HG03095 (cell line): ENCODE results near the gene PITPNM1.

Experiments
- ATAC-seq: cut with Tn5 transposase; IDR thresholded peaks from one replicate; pipeline ENCODE4 v1.9.1; 2021; ENCODE audit warnings: moderate library complexity; ENCODE audit not compliant: unreplicated experiment

PITPNM1 gene

DNA sequence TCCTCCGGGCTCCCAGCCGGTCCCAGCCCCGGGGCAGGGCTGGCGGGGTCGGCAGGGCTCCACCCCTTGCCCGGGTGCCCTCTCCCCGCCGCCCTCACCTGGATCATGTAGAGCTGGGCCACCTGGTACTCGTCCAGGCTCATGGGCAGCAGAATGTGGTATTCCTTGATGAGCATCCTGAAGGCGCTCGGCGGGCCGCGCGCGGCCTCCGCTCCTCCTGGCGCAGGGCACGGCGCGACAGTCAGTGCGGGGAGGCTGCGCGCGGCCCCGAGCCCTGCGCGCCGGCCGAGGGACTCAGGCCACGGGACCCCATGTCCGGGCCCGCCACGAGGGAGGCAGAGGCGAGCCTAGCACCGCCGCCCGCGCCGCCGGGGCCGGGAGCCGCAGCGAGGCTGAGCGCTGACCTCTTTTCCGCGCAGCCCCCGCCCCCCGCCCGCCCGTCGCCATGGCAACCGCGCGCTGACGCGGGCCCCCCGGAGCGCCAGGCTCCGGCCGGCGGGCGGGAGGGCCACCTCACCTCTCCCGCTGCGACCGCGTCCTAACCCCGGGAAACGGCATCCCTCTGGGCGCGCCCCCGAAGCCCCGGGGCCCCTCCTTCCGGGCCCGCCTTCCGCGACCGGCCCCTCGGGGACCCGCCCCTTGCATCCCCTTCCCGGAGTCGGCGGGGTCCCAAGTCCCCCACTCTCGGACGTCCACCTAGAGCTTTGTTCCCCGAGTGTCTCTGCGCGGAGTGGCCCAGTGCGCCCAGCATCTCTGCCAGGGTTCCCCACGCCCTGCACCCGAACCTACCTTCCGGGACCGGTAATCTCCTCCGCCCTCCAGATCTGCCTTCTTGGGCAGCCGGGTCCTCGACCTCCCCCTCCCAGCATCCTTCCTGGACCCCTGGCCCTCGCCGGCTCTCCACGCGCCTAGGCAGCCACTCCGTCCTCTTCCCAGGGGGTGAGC is 886 bp downstream of the PITPNM1 start:
- no peak for ATAC-seq

DNA sequence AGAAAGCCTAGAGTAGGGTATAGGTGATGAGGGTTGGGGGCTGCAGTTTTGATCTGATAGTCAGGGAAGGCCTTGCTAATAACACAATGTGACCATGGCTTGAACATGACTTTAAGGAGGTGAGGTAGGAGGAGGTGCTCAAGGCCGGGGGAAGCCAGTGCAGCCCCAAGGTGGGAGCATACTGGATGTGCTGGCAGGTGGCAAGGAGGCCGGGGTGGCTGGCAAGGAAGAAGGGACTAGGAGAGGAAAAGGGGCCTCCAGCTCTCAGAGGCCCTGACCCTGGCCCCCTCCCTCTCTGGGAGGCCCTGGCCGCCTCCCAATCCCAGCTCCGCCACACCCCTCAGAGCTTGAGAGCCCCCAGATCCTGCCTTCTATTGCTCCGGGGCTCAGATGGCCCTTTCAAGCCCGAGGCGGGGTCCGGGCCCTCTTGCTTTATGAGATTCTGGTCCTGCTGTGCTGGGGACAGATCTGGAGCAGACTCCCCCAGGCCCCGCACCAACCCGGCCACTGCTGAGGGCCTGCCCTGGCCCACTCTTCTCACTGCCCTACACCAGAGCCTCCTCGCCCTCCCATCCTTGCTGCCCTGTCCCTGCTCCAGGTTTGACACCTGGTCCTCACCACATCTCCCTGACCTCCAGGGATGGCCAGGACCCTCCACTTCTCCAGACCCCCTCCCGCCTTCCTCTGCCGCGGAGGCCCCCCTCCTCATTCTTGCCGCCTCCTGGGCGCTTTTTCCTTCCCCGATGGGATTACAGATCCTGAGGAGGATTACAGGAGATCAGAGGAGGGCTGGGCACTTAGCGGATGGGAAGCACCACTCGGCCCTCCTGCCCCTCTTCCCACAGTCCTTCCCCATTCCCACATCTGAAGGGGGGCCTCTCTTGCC is 1.8 kb downstream of the PITPNM1 start:
- no peak for ATAC-seq

DNA sequence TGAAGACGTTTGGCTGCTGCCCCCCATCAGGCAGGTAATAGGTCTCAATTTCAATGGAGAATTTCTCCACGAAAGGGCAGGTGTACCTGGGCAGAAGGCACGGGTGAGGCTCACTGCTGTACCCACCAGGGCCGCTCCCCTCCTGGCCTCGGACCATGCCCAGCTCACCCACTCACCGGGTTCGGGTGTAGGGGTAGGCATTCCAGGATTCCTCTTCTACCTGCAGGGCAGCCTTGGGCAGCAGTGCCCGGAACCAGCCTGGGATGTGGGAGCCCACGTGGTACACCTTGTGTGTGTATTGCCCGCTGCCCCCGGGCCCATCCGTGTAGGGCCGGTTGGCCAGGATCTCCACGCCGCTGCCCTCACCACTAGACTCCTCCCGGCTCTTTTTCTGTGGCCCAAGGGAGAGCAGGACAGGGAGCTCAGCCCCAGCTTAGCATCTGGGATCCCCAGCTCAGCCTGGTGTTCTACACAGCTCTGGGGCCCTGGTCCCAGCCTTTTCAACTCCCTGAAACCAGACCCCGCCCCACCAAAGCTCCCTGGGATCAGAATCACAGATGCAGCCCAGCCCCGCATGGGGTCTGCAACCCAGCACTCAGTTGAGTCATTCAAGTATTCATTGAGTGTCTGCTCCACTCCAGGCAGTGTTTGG is 2.7 kb downstream of the PITPNM1 start:
- no peak for ATAC-seq

DNA sequence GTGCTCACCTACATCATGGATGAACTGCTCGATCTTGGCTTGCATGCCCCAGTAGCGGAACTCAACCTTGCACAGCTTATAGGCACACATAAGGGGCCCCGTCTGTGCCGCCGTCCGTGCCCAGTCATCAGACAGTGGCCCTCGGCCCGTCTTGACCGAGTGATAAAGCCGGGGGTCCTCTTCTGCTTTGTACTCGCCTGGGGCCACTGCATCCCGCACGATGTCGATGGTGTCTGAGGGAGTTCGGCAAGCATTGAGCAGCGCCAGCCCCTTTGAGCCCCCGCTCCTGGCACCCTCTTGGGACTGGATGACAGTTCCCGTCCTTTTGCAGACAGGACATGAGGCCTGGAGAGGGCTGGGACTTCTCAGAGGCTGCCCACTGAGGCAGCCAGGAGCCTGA is 3.3 kb downstream of the PITPNM1 start:
- no peak for ATAC-seq

DNA sequence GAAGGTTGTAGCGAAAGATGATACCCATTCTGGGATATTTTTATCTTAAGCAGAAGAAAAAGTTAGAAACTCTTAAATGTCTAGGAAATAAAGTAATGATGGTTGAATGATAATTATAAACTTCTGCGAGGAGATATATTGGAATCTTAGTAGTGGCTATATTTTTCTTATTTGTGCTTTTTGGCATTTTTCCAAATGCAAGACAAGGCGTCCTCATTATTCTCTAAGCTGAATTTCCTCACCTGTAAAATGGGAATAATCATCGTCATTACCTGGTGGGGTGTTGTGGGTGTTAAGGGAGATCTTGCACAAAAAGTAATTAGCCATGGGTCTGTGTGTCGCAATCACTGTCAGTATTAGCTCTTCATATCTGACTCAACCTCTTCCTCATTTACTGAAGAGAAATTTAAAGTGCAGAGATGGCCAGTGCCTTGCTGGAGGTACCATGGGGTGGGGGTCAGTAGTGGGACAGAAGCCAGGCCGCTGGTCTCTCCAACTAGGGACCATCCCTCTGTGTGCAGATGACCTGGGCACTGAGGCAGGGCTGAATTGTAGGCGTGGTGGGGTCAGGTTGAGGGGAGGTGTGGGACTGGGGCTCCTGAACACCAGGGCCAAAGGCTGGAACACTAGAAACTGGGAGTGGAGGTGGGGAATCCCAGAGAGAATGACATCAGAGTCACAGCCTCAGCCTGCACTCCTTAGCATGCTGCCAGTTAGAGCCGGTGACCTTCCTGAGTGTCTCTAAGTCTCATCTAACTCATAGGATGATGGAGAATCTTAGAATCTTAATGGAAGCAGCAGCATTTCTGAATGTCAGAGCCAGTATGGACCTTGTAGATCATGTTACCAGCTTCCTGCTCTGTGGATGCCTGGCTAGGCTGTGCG is 4.1 kb downstream of the PITPNM1 start:
- no peak for ATAC-seq

DNA sequence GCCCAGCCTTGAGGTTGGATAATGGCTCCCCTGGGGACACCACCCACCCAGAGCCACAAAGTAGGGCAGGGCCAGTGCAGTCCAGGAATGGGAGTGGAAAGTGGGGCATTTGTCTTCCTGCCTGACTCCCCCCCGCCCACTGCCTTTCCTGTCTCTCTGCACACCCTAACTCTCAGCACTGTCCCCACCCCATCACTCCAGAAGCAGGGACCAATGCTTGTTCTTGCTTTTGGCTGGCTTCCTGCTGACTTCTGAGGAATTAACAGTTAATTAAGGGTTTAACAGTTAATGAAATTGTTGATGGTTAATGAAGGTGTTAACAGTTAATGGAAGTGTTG is 4.7 kb downstream of the PITPNM1 start:
- no peak for ATAC-seq

DNA sequence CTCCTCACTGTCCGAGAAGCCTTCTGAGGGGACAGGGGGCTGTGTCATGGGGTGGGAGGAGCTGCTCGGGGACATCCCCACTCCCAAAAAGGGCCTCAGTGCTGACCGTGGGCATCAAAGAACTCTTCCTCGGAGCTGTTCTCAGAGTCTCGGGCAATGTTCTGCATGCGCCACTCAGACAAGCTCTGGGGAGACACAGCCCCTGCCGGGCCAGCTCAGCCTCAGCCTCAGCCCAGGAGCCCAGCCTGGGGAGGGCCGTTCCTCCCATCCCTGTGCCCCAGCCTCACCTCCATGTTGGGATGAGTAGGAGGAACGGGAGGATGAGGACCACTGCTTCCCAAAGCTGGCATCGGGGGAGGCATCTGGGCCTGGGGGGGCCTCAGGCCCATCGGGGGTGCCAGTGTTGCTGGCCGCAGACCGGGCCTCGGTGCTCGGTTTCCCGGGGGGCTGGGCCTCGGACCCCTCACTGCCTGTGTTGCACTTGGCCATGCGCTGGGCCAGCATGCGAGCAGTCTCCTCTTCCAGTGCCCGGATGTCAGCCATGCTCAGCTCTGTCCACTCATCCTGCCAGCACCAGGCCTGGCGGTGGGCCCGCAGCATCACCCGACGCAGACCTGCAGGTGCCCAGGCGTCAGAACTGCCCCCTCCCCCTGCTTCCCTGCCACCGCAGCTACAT is 5.2 kb downstream of the PITPNM1 start:
- ATAC-seq = no peak

DNA sequence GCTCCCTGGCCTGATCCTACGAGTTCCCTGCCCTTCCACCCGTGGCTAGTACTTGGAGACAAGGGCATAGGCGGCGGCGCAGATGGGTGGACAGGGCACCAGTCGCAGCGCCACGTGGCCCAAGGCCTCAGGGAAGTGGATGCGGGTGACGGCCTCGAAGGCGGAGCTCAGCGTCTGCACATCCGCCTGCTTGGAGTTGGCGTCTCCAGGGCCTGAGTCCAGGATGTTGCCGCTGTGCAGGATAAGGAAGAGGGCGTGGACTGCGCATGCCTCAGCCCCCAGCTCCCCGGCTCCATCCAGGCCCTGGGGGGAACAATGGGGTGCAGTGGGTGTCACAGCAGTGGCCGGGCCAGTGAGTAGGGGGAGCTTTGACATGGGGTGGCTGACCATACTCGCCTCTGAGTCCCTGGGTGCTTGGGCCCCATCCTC is 6.6 kb downstream of the PITPNM1 start:
- ATAC-seq = no peak

DNA sequence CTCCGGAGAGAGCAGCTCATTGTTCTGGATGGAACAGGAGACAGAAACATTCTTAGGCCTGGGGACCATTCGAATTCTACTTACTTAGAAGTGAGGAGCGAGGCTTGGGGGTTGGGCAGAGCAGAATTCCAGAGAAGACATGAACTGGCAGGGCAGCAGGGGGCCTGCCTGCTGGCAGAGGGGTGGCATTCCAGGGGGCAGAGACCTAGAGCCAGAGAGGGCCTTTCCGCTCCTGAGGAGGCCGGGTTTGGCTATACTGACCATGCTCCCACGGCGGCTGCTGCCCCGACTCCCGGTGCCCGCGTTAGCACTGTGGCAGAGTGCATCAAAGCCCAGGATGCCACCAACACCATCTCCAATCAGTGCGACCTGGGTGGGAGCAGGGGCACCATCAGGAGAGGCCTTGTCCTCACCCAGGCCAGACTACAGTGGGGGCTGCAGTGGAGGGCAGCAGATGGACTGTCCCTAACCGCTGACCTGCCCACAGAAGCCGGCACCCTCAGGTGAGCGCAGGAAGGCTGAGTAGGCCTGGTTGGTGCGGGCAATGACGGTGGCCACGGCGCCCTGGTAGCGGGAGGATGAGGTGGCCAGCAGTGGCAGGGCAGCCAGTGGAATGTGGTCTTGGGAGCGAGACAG is 7.4 kb downstream of the PITPNM1 start:
- no peak for ATAC-seq

DNA sequence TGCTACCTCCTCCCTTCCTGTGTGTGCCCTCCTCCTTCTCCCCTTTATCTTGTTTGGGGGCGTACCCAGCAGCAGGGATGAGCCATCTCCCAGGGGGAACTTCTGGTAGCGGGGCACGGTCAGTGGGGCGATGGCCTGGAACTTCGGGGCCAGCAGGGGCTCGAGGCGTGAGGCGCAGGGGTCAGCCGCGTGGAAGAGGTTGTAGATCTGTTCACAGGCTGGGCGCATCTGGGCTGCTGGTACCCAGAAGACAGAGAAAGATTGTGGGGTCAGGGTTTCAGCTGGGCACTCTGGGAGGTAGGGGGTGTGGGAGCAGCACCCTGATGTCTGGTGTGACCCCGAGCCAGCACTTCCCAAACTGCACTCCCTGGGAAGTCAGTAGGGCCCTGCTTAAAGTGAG is 9.1 kb downstream of the PITPNM1 start:
- no peak for ATAC-seq

DNA sequence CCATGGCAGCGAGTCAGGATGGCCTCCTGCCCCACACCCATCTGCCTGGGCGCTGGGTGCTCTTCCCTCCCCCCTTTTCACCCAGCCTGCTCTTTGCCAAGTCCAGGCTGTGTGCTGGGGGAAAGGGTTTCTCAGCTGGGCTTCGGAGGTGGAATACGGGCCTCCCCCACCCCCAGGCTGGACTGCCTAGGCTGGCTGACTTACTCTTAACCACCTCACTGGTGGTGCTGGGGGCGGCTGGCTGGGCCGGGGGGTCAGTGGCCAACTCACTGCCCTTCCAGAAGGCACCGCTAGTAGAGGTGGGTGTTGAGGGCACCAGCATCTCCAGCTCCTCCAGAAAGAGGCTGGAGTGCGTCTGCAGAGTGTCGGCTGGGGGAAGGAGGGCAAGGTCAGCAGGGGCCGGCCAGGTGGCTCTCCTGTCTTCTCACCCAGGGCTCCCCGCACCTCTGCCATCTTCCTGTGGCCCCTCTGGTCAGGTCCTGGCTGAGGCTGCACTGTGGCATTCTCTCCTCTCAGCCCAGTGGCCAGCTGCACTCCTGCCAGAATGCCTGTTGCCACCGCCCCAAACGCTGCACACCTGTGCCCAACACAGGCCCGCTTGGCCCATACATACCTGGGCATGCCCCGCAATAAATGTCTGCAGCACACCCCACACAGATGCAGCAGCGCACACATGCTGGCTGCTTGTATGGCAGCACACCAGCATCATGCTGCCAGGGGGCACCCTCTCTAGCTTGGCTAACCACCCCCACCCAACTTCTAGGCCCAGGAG is 9.7 kb downstream of the PITPNM1 start:
- no peak for ATAC-seq

DNA sequence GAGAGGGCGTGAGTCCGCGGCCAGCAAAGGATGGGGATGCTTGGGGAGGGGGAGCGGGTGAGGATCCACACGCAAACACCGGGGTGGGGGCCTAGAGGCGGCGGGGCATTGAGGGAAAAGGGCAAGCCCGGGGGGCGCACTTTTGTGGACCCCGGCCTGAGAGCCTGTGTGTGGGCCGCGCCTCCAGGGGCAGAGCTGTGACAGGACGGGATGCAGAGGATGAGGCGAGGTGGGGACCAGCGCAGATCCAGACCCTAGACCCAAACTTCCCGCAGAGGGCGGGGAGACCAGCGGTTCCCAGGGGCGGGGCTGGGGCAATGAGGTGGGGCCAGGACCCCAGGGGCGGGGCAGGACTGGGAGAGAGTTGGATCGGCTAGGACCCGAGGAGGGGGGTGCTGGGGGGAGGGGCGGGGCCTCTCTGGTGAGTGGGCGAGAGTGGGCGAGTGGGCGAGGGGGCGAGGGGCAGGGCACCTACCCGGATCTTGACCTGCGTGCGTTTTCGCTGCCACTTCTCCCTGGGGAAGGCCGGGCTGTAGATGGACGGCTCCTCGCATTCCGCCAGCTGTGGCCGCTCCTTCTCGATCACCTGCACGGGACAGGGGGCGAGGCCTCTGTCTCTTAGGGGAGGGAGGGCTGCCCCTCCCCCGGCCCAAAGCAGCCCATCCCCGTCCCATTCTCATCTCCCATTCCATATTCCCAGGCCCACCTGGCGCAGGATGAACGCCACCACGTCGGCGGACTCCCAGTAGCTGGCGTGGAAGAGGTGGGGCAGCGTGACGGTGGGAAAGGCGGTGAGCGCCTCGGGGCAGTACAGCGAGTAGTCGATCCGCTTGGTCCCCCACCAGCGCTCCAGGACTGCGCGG is 10.6 kb downstream of the PITPNM1 start:
- no peak for ATAC-seq

DNA sequence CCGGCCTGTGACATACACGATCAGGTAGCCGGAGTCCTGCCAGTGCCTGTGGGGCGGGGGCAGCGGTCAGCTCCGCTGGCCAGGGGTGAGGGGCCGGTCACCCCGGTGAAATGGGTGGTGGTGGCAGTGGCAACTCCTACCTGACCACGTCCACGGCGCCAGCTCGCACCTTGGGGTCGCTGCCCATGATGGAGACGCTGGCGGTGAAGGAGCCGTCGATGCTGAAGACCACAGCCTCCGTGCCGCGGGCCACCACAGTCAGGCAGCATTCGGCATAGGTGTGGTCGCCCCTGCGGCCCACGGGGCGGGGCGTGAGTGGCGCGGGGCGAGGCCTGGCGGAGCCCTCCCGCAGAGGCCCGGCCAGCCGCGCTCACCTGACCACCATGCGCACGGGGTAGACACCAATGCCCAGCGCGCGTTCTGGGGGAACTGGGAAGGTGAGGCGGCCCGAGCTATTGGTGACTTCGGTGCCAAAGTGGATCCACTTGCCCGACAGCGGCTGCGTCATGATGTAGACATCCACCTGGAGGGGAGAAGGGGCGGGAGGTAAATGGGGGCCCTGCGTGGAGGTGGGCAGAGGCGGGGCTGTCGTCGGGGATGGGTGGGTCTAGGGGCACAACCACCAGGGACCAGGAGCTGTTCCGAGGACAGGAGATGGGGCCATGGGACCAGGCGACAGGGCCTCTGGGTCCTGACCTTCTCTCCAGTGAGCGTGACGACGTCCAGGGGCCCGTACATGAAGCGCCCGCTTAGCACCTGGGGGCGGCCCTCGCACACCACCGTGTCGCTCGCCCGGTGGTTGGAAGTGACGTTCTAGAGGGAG is 11.4 kb downstream of the PITPNM1 start:
- ATAC-seq = no peak

DNA sequence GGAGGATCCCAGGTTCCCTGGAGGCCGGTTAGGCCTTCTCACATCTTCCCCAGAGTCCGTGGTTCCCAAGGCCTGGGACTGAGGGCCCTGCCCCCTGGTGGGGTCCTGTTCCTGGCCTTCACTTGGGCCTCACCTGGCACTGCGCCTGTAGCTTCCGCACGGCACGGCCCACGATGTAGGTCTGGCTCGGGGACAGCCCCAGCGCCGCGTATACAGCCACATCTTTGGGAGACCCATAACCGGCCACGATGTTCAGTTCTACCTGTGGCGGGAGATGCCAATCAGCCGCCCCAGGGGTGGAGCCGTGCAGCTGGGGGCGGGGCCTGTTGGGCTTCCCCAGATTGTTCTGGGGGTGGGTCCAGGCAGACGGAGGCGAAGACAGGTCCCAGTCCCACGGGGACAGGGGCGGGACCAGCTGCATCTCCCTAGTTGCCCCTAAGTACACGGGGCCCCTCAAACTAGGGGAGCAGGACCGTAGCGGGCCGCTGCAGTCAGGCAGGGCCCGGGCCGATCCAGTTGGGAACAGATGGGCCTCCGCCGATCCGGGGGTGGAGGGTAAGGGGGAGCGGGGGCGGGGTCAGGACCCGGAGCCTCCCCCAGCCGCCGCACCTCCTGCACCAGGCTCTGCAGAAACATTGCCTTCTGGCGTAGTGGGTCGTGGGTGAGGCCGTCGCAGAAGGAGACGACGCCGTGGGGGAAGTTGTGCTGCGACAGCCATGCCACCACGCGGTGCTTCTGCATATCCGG is 12.2 kb downstream of the PITPNM1 start:
- ATAC-seq = no peak

DNA sequence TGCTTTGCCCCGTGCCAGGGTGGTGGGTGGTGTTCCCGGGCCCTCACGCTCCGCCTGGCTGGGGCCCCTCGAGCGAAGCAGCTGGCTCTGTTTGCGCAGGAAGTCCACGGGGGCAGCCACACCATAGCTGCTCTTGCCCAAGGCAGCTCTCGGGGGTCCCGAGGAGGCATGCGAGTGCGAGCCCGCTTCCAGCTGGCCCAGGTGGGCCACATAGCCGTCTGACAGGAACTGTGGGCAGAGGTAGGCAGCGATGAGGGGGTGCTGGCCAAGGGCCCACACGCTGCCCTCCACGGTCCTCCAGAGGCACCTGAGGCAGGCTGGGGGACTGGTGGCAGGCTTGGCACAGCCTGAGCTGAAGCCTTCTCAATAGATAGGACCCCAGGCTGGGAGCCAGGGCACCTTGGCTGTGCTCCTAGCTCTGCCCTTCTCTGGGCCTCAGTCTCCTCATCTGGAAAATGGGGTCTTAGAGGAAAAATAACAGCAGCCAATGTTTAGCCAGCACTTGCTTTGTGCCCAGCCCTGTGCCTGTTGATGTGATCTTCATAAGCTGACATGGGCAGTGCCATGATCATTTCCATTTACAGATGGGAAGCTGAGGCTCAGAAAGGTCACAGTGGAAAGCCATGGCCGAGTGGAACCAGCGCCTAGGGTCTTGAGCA is 13.0 kb downstream of the PITPNM1 start:
- ATAC-seq = no peak
